Right renal cortex interstitium (tissue), 3 donors: ENCODE results near the gene SSR1. TPM values are rescaled to one million over a fixed set of nuclear protein-coding genes. Genes with fewer than 3 reads are reported as not detected.
"Not testable (repeated sequence)": the region's sequence is repeated elsewhere in the genome, so short reads cannot be mapped to it uniquely, and the experiment has no call there.

Experiments
- DNase-seq, 3 donors: peaks; one replicate each; pipeline ENCODE4 v3.0.0-alpha.2; 2013; ENCODE audit warnings: low read depth in 3 of 3, low spot score in 2 of 3
- polyA plus RNA-seq, 3 donors: library from polyadenylated mRNA; unstranded; fragments of 120-200 nt; gene quantifications; one replicate each; pipeline ENCODE4 v1.2.1, GENCODE V29; 2013; ENCODE audit not compliant: insufficient read length in 3 of 3

The SSR1 gene
- 100 to 1,000 TPM; 129 to 141 (median 141) TPM for polyA plus RNA-seq

GRCh38 chr6:7312616-7313504 is at the start of gene SSR1:
SSR1 (minus strand) TSS chr6:7313199; CDS start chr6:7313120, 79 bp downstream.
- peak; percentile 77 to 92 (median 88) for DNase-seq

- not testable (repeated sequence) for DNase-seq
These were observed 38.9 kb upstream of the SSR1 start for GRCh38 chr6:7351916-7352315.

- not testable (repeated sequence) for DNase-seq
These were observed 37.6 kb upstream of the SSR1 start for GRCh38 chr6:7350591-7350990.

GRCh38 chr6:7347551-7347997 is 34.6 kb upstream of the SSR1 start:
- DNase-seq = not testable (repeated sequence)

- DNase-seq = not testable (repeated sequence)
These were observed 31.9 kb upstream of the SSR1 start for GRCh38 chr6:7344773-7345450.

GRCh38 chr6:7343546-7344475 is 30.8 kb upstream of the SSR1 start:
- DNase-seq = no peak

- DNase-seq = no peak
These were observed 29.2 kb upstream of the SSR1 start for GRCh38 chr6:7341989-7342742.

GRCh38 chr6:7341271-7341670 is 28.3 kb upstream of the SSR1 start:
- no peak for DNase-seq

GRCh38 chr6:7339007-7339732 is 26.2 kb upstream of the SSR1 start:
- not testable (repeated sequence) for DNase-seq

- no peak for DNase-seq
These were observed 25.0 kb upstream of the SSR1 start for GRCh38 chr6:7338031-7338430.

- no peak for DNase-seq
These were observed 22.5 kb upstream of the SSR1 start for GRCh38 chr6:7335519-7335918.

- no peak for DNase-seq
These were observed 21.7 kb upstream of the SSR1 start for GRCh38 chr6:7334685-7335084.

GRCh38 chr6:7332090-7332745 is 19.2 kb upstream of the SSR1 start:
- no peak for DNase-seq

- no peak for DNase-seq
These were observed 18.5 kb upstream of the SSR1 start for GRCh38 chr6:7331452-7331851.

GRCh38 chr6:7328243-7328642 is 15.2 kb upstream of the SSR1 start:
- no peak for DNase-seq

- no peak for DNase-seq
These were observed 12.8 kb upstream of the SSR1 start for GRCh38 chr6:7325750-7326149.

- DNase-seq = no peak
These were observed 11.5 kb upstream of the SSR1 start for GRCh38 chr6:7324520-7324919.

GRCh38 chr6:7323074-7323473 is 10.1 kb upstream of the SSR1 start:
- no peak for DNase-seq

GRCh38 chr6:7321866-7322265 is 8.9 kb upstream of the SSR1 start:
- DNase-seq = not testable (repeated sequence)
